Small intestine (tissue), 7 donors: Measurements from ENCODE around the gene FGF14. TPM values are rescaled to one million over a fixed set of nuclear protein-coding genes. Genes with fewer than 3 reads are reported as not detected.

Experiments used
- DNase-seq, 2 donors: peaks; one replicate each; pipeline versions ENCODE4 v3.0.0 to v3.0.0-alpha.2; 2013
- FAIRE-seq: peaks from 2 replicates; lab custom pipeline; 2012; peaks lifted over from hg19 to GRCh38; lab: Jason Lieb, UNC
- H3K27ac ChIP-seq, 3 donors: one replicate each; pipeline ENCODE4 v1.5.1; 2013; ENCODE audit warnings: low read length in 2 of 3, mild to moderate bottlenecking in 2 of 3, control low read depth in 1 of 3, inconsistent platforms in 1 of 3, low read depth in 1 of 3, moderate library complexity in 1 of 3
- H3K27me3 ChIP-seq, 3 donors: one replicate each; pipeline ENCODE4 v1.6.1; 2013; ENCODE audit warnings: low read length in 3 of 3, inconsistent platforms in 1 of 3; ENCODE audit not compliant: control insufficient read depth in 3 of 3, insufficient read depth in 3 of 3
- H3K36me3 ChIP-seq, 3 donors: one replicate each; pipeline ENCODE4 v1.6.1; 2013; ENCODE audit warnings: low read length in 3 of 3, inconsistent platforms in 1 of 3, low read depth in 1 of 3, mild to moderate bottlenecking in 1 of 3, moderate library complexity in 1 of 3; ENCODE audit not compliant: control insufficient read depth in 3 of 3, insufficient read depth in 2 of 3
- H3K4me1 ChIP-seq, 3 donors: one replicate each; pipeline ENCODE4 v1.6.1; 2013; ENCODE audit warnings: low read length in 2 of 3, inconsistent platforms in 1 of 3, low read depth in 1 of 3, mild to moderate bottlenecking in 1 of 3, moderate library complexity in 1 of 3; ENCODE audit not compliant: control insufficient read depth in 3 of 3, insufficient read depth in 2 of 3
- H3K4me3 ChIP-seq, 3 donors: one replicate each; pipeline ENCODE4 v1.5.1; 2013; ENCODE audit warnings: low read length in 3 of 3, control low read depth in 1 of 3, inconsistent platforms in 1 of 3, low read depth in 1 of 3, mild to moderate bottlenecking in 1 of 3, moderate library complexity in 1 of 3
- H3K9me3 ChIP-seq, 2 donors: one replicate each; pipeline ENCODE4 v1.6.1; 2013; ENCODE audit warnings: low read depth in 1 of 2, low read length in 1 of 2; ENCODE audit not compliant: control insufficient read depth in 2 of 2, insufficient read depth in 1 of 2
- WGBS, 3 donors: extraction: QIAGEN DNeasy Blood & Tissue Kit; methylation state at CpG; one replicate each; pipeline ENCODE4 v1.1.7; 2013; 5-methylcytosine and 5-hydroxymethylcytosine counted together
- polyA plus RNA-seq, 4 donors: library from polyadenylated mRNA; stranded (reverse) in 3 of 4; unstranded in 1 of 4; fragments of 200-250 nt in 3 of 4; fragments of 120-200 nt in 1 of 4; gene quantifications; one replicate each; pipeline versions ENCODE4 v1.2.1 to v1.2.3, GENCODE V29; 2013
- donor health status: healthy with polysubstance abuse.
- donor health status: control.
- donor health status: control.
- donor health status: Bipolar disorder and iron deficiency.
- donor health status: healthy.

FGF14 gene
- polyA plus RNA-seq, 4 donors = under 0.01 to 0.74 (median 0.31) TPM; not detected in 1

DNA sequence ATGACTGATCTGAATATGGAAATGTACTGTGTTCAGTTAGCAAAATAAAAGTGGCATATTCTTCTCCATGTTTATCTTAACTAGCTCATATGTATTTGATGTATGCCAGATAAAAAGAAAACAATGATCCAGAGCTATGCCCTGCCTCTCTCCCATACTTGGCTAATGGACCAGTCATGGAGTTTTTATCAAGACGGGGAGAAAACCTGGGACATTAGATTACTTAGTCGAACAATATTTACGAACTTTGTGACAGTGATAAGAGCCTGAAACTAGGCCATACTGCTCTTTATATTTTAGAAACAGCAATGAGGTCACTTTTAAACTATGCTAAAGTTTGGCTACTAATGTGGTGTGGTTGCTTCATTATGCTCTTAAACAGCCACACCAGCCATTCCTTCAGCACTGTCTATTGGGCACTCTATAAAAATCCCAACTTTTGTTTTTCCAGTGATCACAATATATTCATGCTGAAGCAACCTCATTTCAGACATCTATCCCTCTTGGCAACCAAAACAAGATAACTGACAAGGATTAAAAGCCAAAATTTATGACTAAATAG is 265.0 kb downstream of the FGF14 start:
- Histone ChIP-seq H3K36me3 (no peaks in the 10 kb centered on the region), H3K27ac (no peak overlapping the region), H3K4me3 (no peak overlapping the region), H3K9me3 (no peaks in the 10 kb centered on the region), H3K27me3 (no peaks in the 10 kb centered on the region), H3K4me1 (no peaks in the 10 kb centered on the region)
- no peak for FAIRE-seq
- WGBS, 3 donors = 32 to 63% (median 42%) methylated on average over 3 of the region's 3 CpGs
- DNase-seq = no peak

DNA sequence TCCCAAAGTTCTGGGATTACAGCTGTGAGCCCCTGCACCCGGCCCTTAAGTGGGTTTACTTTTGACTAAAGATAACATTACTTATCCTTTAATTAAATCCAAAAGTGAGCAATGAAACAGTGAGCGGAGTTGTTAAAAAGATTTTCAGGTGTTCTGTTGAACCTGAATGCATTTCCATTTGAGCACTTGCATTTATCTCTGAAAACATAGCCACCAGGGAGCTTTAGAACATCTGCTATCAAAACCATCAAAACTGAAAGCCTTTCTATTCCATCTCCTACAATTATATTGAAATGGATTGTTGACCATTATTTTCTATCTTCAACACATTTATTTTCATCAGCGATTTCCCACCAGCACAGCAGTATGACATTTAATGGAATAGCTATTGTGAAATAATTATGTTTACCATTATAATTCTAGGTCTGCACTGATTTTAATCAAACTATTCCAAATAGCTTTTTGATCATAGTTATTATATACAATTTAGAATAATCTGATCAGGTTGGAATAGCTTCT is 269.0 kb downstream of the FGF14 start:
- FAIRE-seq (no peak), DNase-seq (no peak)
- Histone ChIP-seq H3K4me3 (no peak overlapping the region), H3K36me3 (no peaks in the 10 kb centered on the region), H3K9me3 (no peaks in the 10 kb centered on the region), H3K4me1 (no peaks in the 10 kb centered on the region), H3K27ac (no peak overlapping the region), H3K27me3 (no peaks in the 10 kb centered on the region)
- WGBS, 3 donors = 67 to 80% (median 71%) methylated on average over 3 of the region's 3 CpGs

DNA sequence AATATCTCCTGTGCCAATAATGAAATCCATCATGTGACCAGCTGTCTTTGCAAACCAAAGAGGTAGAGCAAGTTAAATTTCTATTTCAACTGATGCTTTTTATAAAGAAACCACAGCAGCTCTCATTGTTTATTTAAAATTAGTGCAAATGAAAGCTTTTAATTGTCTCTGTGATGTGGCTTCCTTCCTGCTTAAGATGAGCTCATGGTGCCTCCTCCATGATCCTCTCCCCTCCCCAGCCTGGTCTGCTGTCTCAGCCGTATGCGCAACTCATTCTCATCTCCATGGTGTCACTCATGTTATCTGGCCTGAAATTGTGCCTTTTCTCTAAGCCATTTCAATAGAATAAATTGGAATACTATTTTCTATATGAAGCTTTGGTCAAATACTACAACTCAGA is 270.6 kb downstream of the FGF14 start:
- Histone ChIP-seq H3K27me3 (no peaks in the 10 kb centered on the region), H3K27ac (no peak overlapping the region), H3K9me3 (no peaks in the 10 kb centered on the region), H3K4me1 (no peaks in the 10 kb centered on the region), H3K4me3 (no peak overlapping the region), H3K36me3 (no peaks in the 10 kb centered on the region)
- FAIRE-seq (no peak), DNase-seq (no peak)
- 78 to 90% (median 89%) methylated on average over 2 of the region's 2 CpGs for WGBS, 3 donors

DNA sequence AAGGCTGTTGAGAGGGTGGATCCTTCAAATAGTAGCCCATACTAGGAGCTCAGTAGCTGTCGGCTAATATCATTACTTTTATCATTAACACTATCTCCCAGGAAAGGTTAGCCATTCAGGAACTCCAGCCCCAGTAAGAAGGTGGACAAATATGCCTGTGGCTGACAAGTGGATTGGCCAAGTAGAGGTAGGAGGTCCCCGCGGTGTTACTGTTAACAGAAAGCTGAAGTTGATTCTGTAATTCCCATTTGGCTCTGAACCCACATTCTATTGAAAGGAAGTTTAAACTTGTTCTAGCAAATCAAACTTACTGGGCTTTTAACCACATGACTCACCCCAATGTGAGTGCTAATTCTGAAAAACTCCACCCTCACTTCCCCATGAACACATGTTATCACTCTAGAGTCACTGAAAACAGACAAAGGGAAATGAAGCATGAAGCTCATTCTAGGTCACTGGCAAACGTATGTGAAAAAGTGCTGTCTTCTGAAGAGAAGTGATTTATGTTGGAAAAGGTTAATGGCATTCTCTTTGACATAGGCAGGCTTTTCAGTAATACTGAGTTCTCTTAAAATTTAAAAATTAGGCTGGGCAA is 273.5 kb downstream of the FGF14 start:
- DNase-seq (no peak), FAIRE-seq (no peak)
- no peaks in the 10 kb centered on the region for H3K9me3 ChIP-seq
- no peak overlapping the region for H3K27ac ChIP-seq
- no peaks in the 10 kb centered on the region for H3K4me1 ChIP-seq
- H3K36me3 ChIP-seq = no peaks in the 10 kb centered on the region
- H3K27me3 ChIP-seq = no peaks in the 10 kb centered on the region
- 52 to 68% (median 61%) methylated on average over 4 of the region's 4 CpGs for WGBS, 3 donors
- H3K4me3 ChIP-seq = no peak overlapping the region

DNA sequence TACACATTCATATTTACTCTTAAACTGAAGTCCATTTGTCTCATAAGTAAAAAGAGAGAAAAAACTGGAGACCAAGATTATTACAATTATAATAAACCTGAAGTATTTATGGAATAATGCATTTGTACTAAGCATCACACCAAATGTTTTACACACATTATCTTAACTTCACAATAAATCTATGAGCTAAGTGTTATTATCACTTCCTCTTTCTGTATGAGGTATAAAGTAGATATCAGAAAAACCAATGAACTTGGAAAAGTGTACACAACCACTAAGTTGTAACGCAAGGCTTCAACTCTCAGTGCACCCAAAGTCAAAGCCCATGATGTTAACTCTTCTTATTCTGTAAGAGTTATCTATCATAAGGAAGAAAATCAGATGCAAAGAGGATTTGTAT is 274.7 kb downstream of the FGF14 start:
- no peaks in the 10 kb centered on the region for H3K27me3 ChIP-seq
- FAIRE-seq = no peak

DNA sequence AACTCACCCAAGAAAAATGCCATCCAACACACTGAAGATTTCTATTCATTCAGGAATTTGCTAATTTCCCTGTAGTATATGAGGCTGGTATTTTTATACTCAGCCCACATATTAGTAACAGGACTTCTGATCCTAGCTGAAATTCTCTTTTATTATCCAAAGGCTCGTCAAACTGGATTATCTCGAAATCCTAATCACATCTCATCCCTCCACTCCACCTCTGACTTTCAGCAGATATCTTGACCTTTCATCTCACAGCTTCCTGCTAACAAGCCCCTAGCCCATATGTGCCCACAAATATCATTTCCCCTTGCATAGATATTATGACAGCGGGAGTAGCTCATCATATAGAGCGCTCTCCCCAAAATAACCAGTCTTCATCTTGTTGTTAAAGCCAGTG is 279.7 kb downstream of the FGF14 start:
- H3K4me3 ChIP-seq = no peak overlapping the region

More for the DNA sequence above, 274.7 kb downstream of the FGF14 start:
- 76 to 84% (median 81%) methylated on average over 1 of the region's 1 CpG for WGBS, 3 donors
- H3K36me3 ChIP-seq = no peaks in the 10 kb centered on the region
- no peaks in the 10 kb centered on the region for H3K4me1 ChIP-seq
- no peaks in the 10 kb centered on the region for H3K9me3 ChIP-seq
- no peak overlapping the region for H3K4me3 ChIP-seq
- DNase-seq = no peak
- H3K27ac ChIP-seq = no peak overlapping the region

DNA sequence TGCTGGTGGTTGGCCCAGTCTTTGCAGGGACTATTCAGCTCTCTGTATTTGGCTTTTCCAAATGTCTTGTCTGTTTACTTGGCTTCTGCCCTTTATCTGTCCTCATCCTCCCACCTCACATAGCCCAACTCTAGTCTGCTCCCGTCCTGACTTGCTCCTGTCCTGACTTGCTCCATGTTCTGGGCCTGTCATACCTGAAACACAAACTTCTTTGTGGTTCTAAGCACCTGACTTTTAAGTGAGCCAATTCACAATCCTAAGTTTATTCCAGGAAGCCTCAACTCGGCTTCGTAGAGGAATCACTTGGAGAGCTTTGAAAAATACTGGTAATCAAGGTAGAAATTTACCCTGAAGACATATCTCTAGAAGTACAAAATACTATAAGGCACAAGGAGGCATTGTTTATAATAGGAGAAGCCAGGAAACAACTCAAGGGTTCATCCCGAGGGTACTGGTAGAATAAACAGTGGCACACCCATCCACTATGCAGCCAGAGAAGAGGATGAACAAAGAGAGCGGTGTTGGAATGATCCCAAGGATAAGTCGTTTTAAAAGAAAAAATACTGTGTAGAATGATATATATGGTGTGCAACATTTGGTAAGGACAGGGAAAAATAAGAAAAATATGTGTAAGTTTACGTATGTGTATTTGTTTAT is 284.5 kb downstream of the FGF14 start:
- WGBS, 3 donors = 43 to 59% (median 54%) methylated on average over 7 of the region's 7 CpGs
- Histone ChIP-seq H3K4me1 (no peaks in the 10 kb centered on the region), H3K9me3 (no peaks in the 10 kb centered on the region), H3K4me3 (no peak overlapping the region), H3K27me3 (no peaks in the 10 kb centered on the region), H3K36me3 (no peaks in the 10 kb centered on the region), H3K27ac (no peak overlapping the region)
- no peak for DNase-seq
- FAIRE-seq = no peak

More for the DNA sequence above, 279.7 kb downstream of the FGF14 start:
- Histone ChIP-seq H3K9me3 (no peaks in the 10 kb centered on the region), H3K36me3 (no peaks in the 10 kb centered on the region), H3K27me3 (no peaks in the 10 kb centered on the region), H3K4me1 (no peaks in the 10 kb centered on the region), H3K27ac (no peak overlapping the region)
- FAIRE-seq (no peak), DNase-seq (no peak)
- 78 to 84% (median 78%) methylated on average over 4 of the region's 4 CpGs for WGBS, 3 donors

DNA sequence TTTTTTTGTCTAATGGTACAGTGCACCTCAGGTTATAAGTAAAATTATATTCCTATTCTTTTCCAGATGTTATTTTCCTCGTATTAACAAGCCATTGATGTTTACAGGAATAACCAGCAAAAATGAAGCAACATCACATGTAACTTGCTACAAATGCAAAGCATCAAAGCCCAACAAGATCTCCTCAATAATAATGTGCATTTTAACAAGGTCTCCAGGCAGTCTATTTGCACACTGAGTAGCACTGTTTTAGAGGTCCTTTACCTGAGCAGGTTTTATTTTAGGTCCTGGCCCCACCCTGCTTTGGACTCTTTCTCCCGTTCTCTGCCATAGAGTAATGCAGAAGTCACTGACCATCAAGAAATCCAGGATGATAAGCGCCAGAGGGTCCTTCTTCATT is 298.4 kb downstream of the FGF14 start:
- FAIRE-seq = no peak
- no peak for DNase-seq
- Histone ChIP-seq H3K4me1 (no peaks in the 10 kb centered on the region), H3K36me3 (no peaks in the 10 kb centered on the region), H3K27ac (no peak overlapping the region), H3K9me3 (peaks cover 0 to 2% of the 10 kb centered on the region in 2 donors), H3K4me3 (no peak overlapping the region), H3K27me3 (no peaks in the 10 kb centered on the region)
- 65 to 78% (median 73%) methylated on average over 3 of the region's 3 CpGs for WGBS, 3 donors
